RWPE1 (cell line): Measurements from ENCODE around the gene INSRR.
A peak's percentile ranks its signal among the peaks of the same experiment; 100 is the strongest.

ENCODE experiments used
- CTCF ChIA-PET: fragments of 350-600 bp; sonication (Branson Sonifier 250); formaldehyde crosslinking; extraction: SDS; loops from one replicate; lab custom pipeline; 2021; lab: Yijun Ruan, JAX
- POLR2A ChIA-PET: fragments of 400-600 bp; formaldehyde crosslinking; extraction: SDS; loops from one replicate; lab custom pipeline; 2020; ENCODE audit warnings: antibody characterized with exemption; ENCODE audit not compliant: low non-redundant PET; lab: Yijun Ruan, JAX
- DNase-seq: peaks from one replicate; pipeline ENCODE4 v3.0.0; 2012; ENCODE audit warnings: low spot score
- H3K27ac ChIP-seq: fragments of 450-650 bp; 2 replicates; pipeline ENCODE4 v1.5.1; 2017
- CTCF ChIP-seq: fragments of 450-650 bp; conservative IDR thresholded peaks from 2 replicates; pipeline ENCODE4 v1.5.1; 2017; ENCODE audit warnings: low read depth, mild to moderate bottlenecking

The INSRR gene

GRCh38 chr1:156863631-156864030 is 4.7 kb upstream of the INSRR start:
- ChIA-PET CTCF (interaction anchor here (1.4 kb wide), 1 partner anchor 27 kb away, joined by 3 read pairs; no protein-coding TSS in a partner anchor), POLR2A (no interaction called here)
- DNase-seq, result no peak
- no peak for TF ChIP-seq CTCF
- H3K27ac ChIP-seq, result no peak overlapping the region

- no peak for DNase-seq
- CTCF ChIA-PET, result interaction anchor here (1.4 kb wide), 1 partner anchor 27 kb away, joined by 3 read pairs; no protein-coding TSS in a partner anchor
- H3K27ac ChIP-seq, result no peak overlapping the region
- POLR2A ChIA-PET, result no interaction called here
- no peak for TF ChIP-seq CTCF
Observed at GRCh38 chr1:156862997-156863599, 4.2 kb upstream of the INSRR start.

- H3K27ac ChIP-seq, result no peak overlapping the region
- CTCF ChIA-PET, result interaction anchor here (0.5 to 3.7 kb wide), 4 partner anchors 24 to 64 kb away, joined by 3 to 25 read pairs (median 3); no protein-coding TSS in a partner anchor
- POLR2A ChIA-PET, result no interaction called here
- DNase-seq, result no peak
- no peak for TF ChIP-seq CTCF
Observed at GRCh38 chr1:156862584-156862983, 3.7 kb upstream of the INSRR start.

- CTCF ChIA-PET, result interaction anchor here (0.6 to 5.1 kb wide), 25 partner anchors 8 to 1131 kb away, joined by 3 to 53 read pairs (median 6); partner anchors contain the start of genes ISG20L2 and METTL25B
- no peak within 1 kb of the TSS for H3K27ac ChIP-seq
- DNase-seq, result peak; percentile 48
- POLR2A ChIA-PET, result interaction anchor here (0.6 to 1.5 kb wide), 4 partner anchors 47 to 132 kb away, joined by 3 to 5 read pairs (median 3); partner anchors contain the start of genes ISG20L2 and METTL25B
- no peak for TF ChIP-seq CTCF
Observed at GRCh38 chr1:156860628-156861423, 1.9 kb upstream of the INSRR start, which contains the start of gene NTRK1. NTRK1 (plus strand) TSS chr1:156860865; CDS start chr1:156860935, 70 bp downstream.

GRCh38 chr1:156860113-156860627 is 1.3 kb upstream of the INSRR start:
- no peak overlapping the region for H3K27ac ChIP-seq
- ChIA-PET CTCF (interaction anchor here (0.6 to 5.1 kb wide), 43 partner anchors 8 to 1911 kb away, joined by 3 to 53 read pairs (median 4); partner anchors contain the start of genes ISG20L2 and METTL25B), POLR2A (interaction anchor here (0.6 to 1.5 kb wide), 4 partner anchors 46 to 132 kb away, joined by 3 to 5 read pairs (median 3); partner anchors contain the start of genes ISG20L2 and METTL25B)
- peak; percentile 91 for TF ChIP-seq CTCF
- peak; percentile 62 for DNase-seq
